Neuronal stem cell (in vitro differentiated cells): ENCODE measurements around the gene SLC7A14.

ENCODE experiments used
- DNase-seq: peaks from one replicate; pipeline ENCODE4 v3.0.0-alpha.2; 2013; ENCODE audit warnings: low spot score
- H2AFZ ChIP-seq: one replicate; pipeline ENCODE4 v1.6.1; 2013; ENCODE audit warnings: mild to moderate bottlenecking, low read length, inconsistent platforms
- H2AK5ac ChIP-seq: 2 replicates; pipeline ENCODE4 v1.6.1; 2013; ENCODE audit warnings: low read depth, mild to moderate bottlenecking, inconsistent platforms, low read length, moderate library complexity, mixed read lengths
- H2BK120ac ChIP-seq: 2 replicates; pipeline ENCODE4 v1.6.1; 2013; ENCODE audit warnings: low read depth, mild to moderate bottlenecking, inconsistent platforms, low read length, moderate library complexity, mixed read lengths
- H2BK12ac ChIP-seq: one replicate; pipeline ENCODE4 v1.6.1; 2013; ENCODE audit warnings: low read length, inconsistent platforms
- H2BK15ac ChIP-seq: 2 replicates; pipeline ENCODE4 v1.6.1; 2013; ENCODE audit warnings: mild to moderate bottlenecking, low read length, inconsistent platforms, mixed read lengths
- H2BK5ac ChIP-seq: one replicate; pipeline ENCODE4 v1.6.1; 2013; ENCODE audit warnings: inconsistent platforms, mild to moderate bottlenecking, low read length, moderate library complexity
- H3K14ac ChIP-seq: one replicate; pipeline ENCODE4 v1.6.1; 2013; ENCODE audit warnings: low read length, inconsistent platforms
- H3K18ac ChIP-seq: 2 replicates; pipeline ENCODE4 v1.6.1; 2013; ENCODE audit warnings: low read length, inconsistent platforms
- H3K23ac ChIP-seq: 2 replicates; pipeline ENCODE4 v1.6.1; 2013; ENCODE audit warnings: low read depth, mild to moderate bottlenecking, mixed read lengths, low read length, inconsistent platforms; ENCODE audit not compliant: poor library complexity
- H3K27ac ChIP-seq: replicated peaks from 3 replicates; pipeline ENCODE4 v1.5.1; 2013; ENCODE audit warnings: low read length, inconsistent platforms
- H3K27me3 ChIP-seq, 3 experiments: 2 replicates each; pipeline ENCODE4 v1.6.1; 2013; ENCODE audit warnings: low read length in 3 of 3, mild to moderate bottlenecking in 2 of 3, inconsistent platforms in 1 of 3, low read depth in 1 of 3, mixed read lengths in 1 of 3, moderate library complexity in 1 of 3; ENCODE audit not compliant: control insufficient read depth in 3 of 3, insufficient read depth in 3 of 3
- H3K36me3 ChIP-seq, 2 donors: replicated peaks in 1 of 2; 2 replicates each; pipeline ENCODE4 v1.6.1; 2013; ENCODE audit warnings: low read length in 2 of 2; ENCODE audit not compliant: control insufficient read depth in 2 of 2, insufficient read depth in 2 of 2
- H3K4ac ChIP-seq: 2 replicates; pipeline ENCODE4 v1.6.1; 2013; ENCODE audit warnings: inconsistent platforms, mild to moderate bottlenecking, low read length, moderate library complexity
- H3K4me1 ChIP-seq, 2 donors: 1 replicate in 1 of 2; 2 replicates in 1 of 2; pipeline ENCODE4 v1.6.1; 2013; ENCODE audit warnings: low read length in 2 of 2, low read depth in 1 of 2; ENCODE audit not compliant: control insufficient read depth in 2 of 2, insufficient read depth in 1 of 2
- H3K4me2 ChIP-seq: one replicate; pipeline ENCODE4 v1.6.1; 2013; ENCODE audit warnings: mild to moderate bottlenecking, low read length, inconsistent platforms; ENCODE audit not compliant: insufficient read depth, poor library complexity, severe bottlenecking
- H3K4me3 ChIP-seq, 2 donors: 2 replicates each; pipeline ENCODE4 v1.5.1; 2013; ENCODE audit warnings: low read length in 2 of 2, mild to moderate bottlenecking in 2 of 2, inconsistent platforms in 1 of 2, moderate library complexity in 1 of 2
- H3K79me1 ChIP-seq: one replicate; pipeline ENCODE4 v1.6.1; 2013; ENCODE audit warnings: low read depth, mild to moderate bottlenecking, inconsistent platforms, low read length, moderate library complexity
- H3K9ac ChIP-seq: one replicate; pipeline ENCODE4 v1.6.1; 2013; ENCODE audit warnings: mild to moderate bottlenecking, low read depth, low read length, inconsistent platforms; ENCODE audit not compliant: poor library complexity
- H3K9me3 ChIP-seq, 2 donors: replicated peaks in 1 of 2; 2 replicates each; pipeline versions ENCODE3 to v1.6.1; 2013; ENCODE audit warnings: low read length in 2 of 2, mild to moderate bottlenecking in 2 of 2, inconsistent platforms in 1 of 2, low read depth in 1 of 2, mixed read lengths in 1 of 2, moderate library complexity in 1 of 2; ENCODE audit not compliant: control insufficient read depth in 2 of 2, insufficient read depth in 1 of 2
- H4K8ac ChIP-seq: one replicate; pipeline ENCODE4 v1.6.1; 2013; ENCODE audit warnings: low read depth, mild to moderate bottlenecking, inconsistent platforms, low read length, moderate library complexity
- H4K91ac ChIP-seq: one replicate; pipeline ENCODE4 v1.6.1; 2013; ENCODE audit warnings: low read length, low read depth, mild to moderate bottlenecking, inconsistent platforms; ENCODE audit not compliant: poor library complexity
- WGBS, 2 donors: extraction: QIAGEN DNeasy Blood & Tissue Kit; methylation state at CpG; one replicate each; pipeline ENCODE4 v1.1.7; 2013; ENCODE audit warnings: missing lambda C conversion rate in 2 of 2, mixed read lengths in 1 of 2; ENCODE audit not compliant: insufficient read length in 2 of 2, insufficient replicate concordance in 1 of 2; ENCODE audit errors: extremely low coverage in 2 of 2; 5-methylcytosine and 5-hydroxymethylcytosine counted together

The SLC7A14 gene

GRCh38 chr3:170520996-170521395, 64.9 kb downstream of the SLC7A14 start:
- no peaks in the 10 kb centered on the region for H3K9me3 ChIP-seq
- H3K4me3 ChIP-seq: no peak overlapping the region
- H3K27me3 ChIP-seq: peaks cover 0 to 7% (median 0%) of the 10 kb centered on the region in 3 experiments
- no peak overlapping the region for H3K27ac ChIP-seq
- H3K4ac ChIP-seq: no peak overlapping the region
- no peaks in the 10 kb centered on the region for H3K36me3 ChIP-seq
- no peak overlapping the region for H2AK5ac ChIP-seq
- H3K79me1 ChIP-seq: no peaks in the 10 kb centered on the region
- no peak for DNase-seq
- no CpG with 5 or more reads among the region's 2 CpGs for WGBS, 2 donors
- H3K23ac ChIP-seq: no peak overlapping the region
- H4K91ac ChIP-seq: no peak overlapping the region
- H2BK5ac ChIP-seq: no peak overlapping the region
- no peak overlapping the region for H3K4me2 ChIP-seq
- H3K9ac ChIP-seq: no peak overlapping the region
- no peak overlapping the region for H2BK12ac ChIP-seq
- H3K14ac ChIP-seq: no peak overlapping the region
- no peak overlapping the region for H4K8ac ChIP-seq
- peaks cover 0 to 2% of the 10 kb centered on the region in 2 donors for H3K4me1 ChIP-seq
- no peak overlapping the region for H2BK15ac ChIP-seq
- no peak overlapping the region for H2BK120ac ChIP-seq
- H3K18ac ChIP-seq: no peak overlapping the region
- no peak overlapping the region for H2AFZ ChIP-seq

GRCh38 chr3:170517242-170517945, 68.5 kb downstream of the SLC7A14 start:
- Histone ChIP-seq H3K23ac (no peak overlapping the region), H2AK5ac (no peak overlapping the region), H3K9ac (no peak overlapping the region), H3K14ac (no peak overlapping the region), H2BK120ac (no peak overlapping the region), H3K79me1 (no peaks in the 10 kb centered on the region), H3K9me3 (no peaks in the 10 kb centered on the region), H3K4me1 (peaks cover 0 to 2% of the 10 kb centered on the region in 2 donors), H3K4me2 (no peak overlapping the region), H3K4ac (no peak overlapping the region), H2BK12ac (no peak overlapping the region), H3K18ac (no peak overlapping the region), H2BK5ac (no peak overlapping the region), H3K36me3 (no peaks in the 10 kb centered on the region), H3K27ac (no peak overlapping the region), H2AFZ (no peak overlapping the region), H4K91ac (no peak overlapping the region), H2BK15ac (no peak overlapping the region), H3K27me3 (peaks cover 0 to 3% (median 0%) of the 10 kb centered on the region in 3 experiments), H3K4me3 (no peak overlapping the region), H4K8ac (no peak overlapping the region)
- DNase-seq: no peak
- no CpG with 5 or more reads among the region's 3 CpGs for WGBS, 2 donors

- no peak overlapping the region for H2BK15ac ChIP-seq
- no peak overlapping the region for H3K23ac ChIP-seq
- no CpG with 5 or more reads among the region's 2 CpGs for WGBS, 2 donors
- no peak overlapping the region for H2AK5ac ChIP-seq
- no peaks in the 10 kb centered on the region for H3K9me3 ChIP-seq
- no peak overlapping the region for H3K9ac ChIP-seq
- H2BK12ac ChIP-seq: no peak overlapping the region
- no peak overlapping the region for H3K27ac ChIP-seq
- no peaks in the 10 kb centered on the region for H3K79me1 ChIP-seq
- peaks cover 0 to 3% (median 0%) of the 10 kb centered on the region in 3 experiments for H3K27me3 ChIP-seq
- no peak overlapping the region for H3K14ac ChIP-seq
- no peak overlapping the region for H3K4me3 ChIP-seq
- H3K18ac ChIP-seq: no peak overlapping the region
- H3K4me2 ChIP-seq: no peak overlapping the region
- H4K8ac ChIP-seq: peak overlapping the region; percentile 83
- no peak overlapping the region for H3K4ac ChIP-seq
- no peaks in the 10 kb centered on the region for H3K36me3 ChIP-seq
- H2AFZ ChIP-seq: no peak overlapping the region
- H4K91ac ChIP-seq: no peak overlapping the region
- no peaks in the 10 kb centered on the region for H3K4me1 ChIP-seq
- no peak overlapping the region for H2BK5ac ChIP-seq
- DNase-seq: no peak
- H2BK120ac ChIP-seq: no peak overlapping the region
These were observed 72.2 kb downstream of the SLC7A14 start for GRCh38 chr3:170513642-170514041.

GRCh38 chr3:170511371-170511770, 74.5 kb downstream of the SLC7A14 start:
- Histone ChIP-seq H3K23ac (no peak overlapping the region), H3K36me3 (no peaks in the 10 kb centered on the region), H3K18ac (no peak overlapping the region), H4K91ac (no peak overlapping the region), H2AFZ (no peak overlapping the region), H3K4ac (no peak overlapping the region), H3K79me1 (no peaks in the 10 kb centered on the region), H4K8ac (no peak overlapping the region), H3K9me3 (no peaks in the 10 kb centered on the region), H3K14ac (no peak overlapping the region), H3K4me1 (no peaks in the 10 kb centered on the region), H2AK5ac (no peak overlapping the region), H3K4me3 (no peak overlapping the region), H2BK15ac (no peak overlapping the region), H2BK12ac (no peak overlapping the region), H3K27ac (no peak overlapping the region), H2BK5ac (no peak overlapping the region), H2BK120ac (no peak overlapping the region), H3K9ac (no peak overlapping the region), H3K4me2 (no peak overlapping the region), H3K27me3 (no peaks in the 10 kb centered on the region)
- DNase-seq: no peak
- no CpG with 5 or more reads among the region's 4 CpGs for WGBS, 2 donors
